GM19467 (cell line): ENCODE results near the gene MYBPH.

ENCODE experiments used
- ATAC-seq: cut with Tn5 transposase; IDR thresholded peaks from one replicate; pipeline ENCODE4 v1.9.1; 2021; ENCODE audit warnings: mild to moderate bottlenecking, moderate library complexity; ENCODE audit not compliant: unreplicated experiment

Gene MYBPH

DNA sequence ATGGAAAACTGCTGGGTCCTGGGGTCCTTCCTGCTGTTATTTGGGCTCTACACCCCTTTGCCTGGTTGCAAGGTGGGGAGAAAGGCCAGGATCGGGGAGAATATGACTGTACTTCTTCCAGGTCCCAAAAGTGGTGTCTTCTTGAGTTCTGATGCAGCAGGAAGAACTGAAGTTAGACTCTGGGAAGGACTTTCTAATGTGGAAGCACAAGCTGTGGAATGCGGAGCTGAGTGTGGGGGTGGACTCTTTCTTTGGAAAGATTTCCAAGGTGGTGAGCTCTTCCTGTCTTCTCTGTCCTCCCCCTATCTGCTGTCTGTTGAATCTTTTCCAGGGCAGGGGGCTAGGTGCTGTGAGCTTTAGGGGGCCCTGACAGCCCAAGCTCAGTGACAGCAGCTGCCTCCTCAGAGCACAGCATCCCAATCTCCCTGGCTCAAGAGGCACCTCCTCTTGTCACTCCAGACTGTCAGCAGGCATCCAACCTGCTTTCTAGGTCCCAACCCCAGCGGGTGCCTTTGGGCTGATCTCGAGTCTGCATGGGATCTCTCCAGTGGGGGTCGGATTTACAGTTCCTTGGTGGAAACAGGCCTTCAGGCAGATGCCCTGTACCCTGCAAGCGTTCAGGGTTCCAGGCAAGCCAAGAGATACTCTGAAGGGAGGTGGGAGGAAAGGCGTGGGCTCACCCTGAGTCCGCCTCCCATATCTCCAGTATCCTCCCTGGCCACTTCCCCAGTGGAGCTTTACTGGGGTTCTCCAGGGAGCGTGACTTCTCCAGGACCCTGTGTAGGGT lies 24.9 kb downstream of the MYBPH start:
- ATAC-seq = no peak

- ATAC-seq = no peak
These were observed 26.3 kb downstream of the MYBPH start for GRCh38 chr1:203149188-203149840.

DNA sequence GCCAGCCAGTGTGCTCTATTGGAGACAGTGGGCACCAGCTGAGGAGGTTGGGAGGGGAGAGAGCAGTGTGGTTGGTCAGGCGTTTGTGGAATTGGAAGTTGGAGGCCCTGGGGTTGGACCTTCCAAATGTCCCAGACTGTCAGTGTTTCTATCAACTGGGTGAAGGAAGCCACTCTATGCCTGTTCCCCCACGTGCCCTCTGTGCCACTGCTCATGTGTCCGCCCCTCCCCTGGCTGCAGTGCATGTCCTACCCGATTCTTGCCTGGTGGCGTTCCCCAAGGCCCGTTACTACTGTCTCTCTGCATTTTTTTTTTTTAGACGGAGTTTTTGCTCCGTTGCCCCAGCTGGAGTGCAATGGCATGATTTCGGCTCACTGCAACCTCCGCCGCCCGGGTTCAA lies 27.0 kb downstream of the MYBPH start:
- no peak for ATAC-seq

- no peak for ATAC-seq
These were observed 27.5 kb downstream of the MYBPH start for GRCh38 chr1:203148127-203148526.

DNA sequence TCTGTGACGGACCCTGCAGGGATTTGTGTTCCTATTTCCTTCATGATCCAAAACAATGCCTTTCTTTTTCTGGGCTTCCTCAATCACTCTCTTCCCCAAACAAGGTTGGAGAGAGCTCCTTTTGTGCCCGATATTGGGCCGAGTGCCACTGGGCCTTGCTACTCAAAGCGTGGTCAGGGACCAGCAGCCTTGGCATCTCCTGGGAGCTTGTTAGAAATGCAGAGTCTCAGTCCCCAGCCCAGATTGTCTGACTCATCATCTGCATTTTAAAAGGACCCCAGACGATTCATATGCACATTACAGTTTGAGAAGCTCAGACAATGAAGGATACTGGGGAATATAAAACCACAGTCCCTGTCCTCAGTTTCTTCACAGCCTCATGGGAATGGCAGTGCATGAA lies 28.2 kb downstream of the MYBPH start:
- ATAC-seq = no peak

DNA sequence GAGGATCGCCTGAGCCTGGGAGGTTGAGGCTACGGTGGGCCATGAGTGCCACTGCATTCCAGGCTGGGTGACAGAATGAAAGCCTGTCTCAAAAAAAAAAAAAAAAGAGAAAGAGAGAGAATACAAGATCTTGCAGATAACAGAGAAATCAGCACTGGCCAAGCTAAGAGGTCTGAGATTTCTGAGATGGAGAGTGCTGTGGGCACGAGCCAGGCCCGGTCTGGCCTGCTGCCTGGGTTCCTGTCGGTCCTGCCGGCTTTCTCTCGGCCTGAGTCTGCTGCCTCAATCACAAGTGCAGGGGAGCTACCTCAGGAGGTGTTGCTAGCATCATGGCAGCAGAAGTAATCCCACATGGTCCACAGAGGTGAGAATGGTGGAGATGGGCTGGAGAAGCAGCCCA lies 29.1 kb downstream of the MYBPH start:
- no peak for ATAC-seq

DNA sequence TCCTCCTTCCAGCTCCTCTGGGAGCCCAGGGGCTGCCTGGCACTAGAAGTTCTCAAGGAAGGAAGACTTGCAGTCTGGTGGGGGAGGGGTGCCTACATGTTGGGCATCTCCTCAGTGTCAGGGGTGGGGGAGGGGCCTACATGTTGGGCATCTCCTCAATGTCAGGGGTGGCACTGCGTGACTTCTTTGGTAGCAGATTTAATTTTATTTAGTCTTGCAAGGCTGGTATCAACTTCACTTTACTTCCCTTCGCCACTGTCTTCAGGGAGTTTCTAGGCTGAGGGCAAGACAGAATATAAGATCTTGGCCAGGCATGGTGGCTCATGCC lies 29.6 kb downstream of the MYBPH start:
- no peak for ATAC-seq

- no peak for ATAC-seq
These were observed 30.1 kb downstream of the MYBPH start for GRCh38 chr1:203145321-203146041.

DNA sequence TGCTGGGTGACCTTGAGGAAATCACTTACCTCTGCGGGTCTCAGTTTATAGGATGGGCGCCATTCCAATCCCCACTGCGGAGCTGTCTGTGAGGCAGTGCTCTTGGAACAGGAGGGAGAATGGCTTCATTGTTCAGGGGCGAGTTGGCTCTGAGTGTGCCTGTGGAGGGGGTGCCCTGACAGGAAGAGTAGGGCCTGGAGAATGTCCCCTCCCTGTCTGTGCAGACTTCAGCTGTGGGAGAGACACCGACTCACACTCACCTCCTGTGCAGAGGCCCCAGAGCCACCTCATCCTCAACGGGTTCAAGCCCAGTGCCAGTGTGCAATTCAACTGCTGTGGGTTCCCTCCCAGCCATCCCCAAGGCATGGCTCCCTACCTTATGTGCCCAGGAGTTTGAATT lies 31.0 kb downstream of the MYBPH start:
- no peak for ATAC-seq

GRCh38 chr1:203143641-203144040 lies 32.0 kb downstream of the MYBPH start:
- no peak for ATAC-seq

- no peak for ATAC-seq
These were observed 32.8 kb downstream of the MYBPH start for GRCh38 chr1:203142684-203143408.

- ATAC-seq = no peak
These were observed 33.5 kb downstream of the MYBPH start for GRCh38 chr1:203142124-203142523.

GRCh38 chr1:203140743-203141520 lies 34.7 kb downstream of the MYBPH start:
- ATAC-seq = no peak

DNA sequence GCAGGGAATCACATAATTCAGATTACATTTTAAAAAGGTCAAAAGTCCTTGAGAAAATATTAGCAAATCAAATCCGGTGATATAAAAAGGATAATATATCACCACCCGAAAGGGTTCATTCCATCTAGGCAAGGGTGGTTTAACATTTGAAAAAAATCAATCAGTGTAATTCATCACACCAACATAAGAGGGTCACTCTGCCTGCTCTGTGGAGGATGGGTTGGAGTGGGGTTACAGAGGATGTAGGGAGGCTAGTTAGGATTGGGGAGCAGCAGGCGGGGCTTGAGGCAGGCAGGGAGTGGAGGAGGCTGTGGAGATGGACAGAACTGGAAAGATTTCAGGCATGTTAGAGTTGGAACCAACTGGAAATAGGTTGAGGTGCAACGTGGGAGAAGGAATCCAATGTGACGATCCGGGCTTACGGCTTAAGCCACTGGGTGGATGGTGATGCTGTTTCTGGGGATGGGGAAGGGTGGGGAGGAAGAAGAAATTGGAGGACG lies 35.6 kb downstream of the MYBPH start:
- no peak for ATAC-seq

DNA sequence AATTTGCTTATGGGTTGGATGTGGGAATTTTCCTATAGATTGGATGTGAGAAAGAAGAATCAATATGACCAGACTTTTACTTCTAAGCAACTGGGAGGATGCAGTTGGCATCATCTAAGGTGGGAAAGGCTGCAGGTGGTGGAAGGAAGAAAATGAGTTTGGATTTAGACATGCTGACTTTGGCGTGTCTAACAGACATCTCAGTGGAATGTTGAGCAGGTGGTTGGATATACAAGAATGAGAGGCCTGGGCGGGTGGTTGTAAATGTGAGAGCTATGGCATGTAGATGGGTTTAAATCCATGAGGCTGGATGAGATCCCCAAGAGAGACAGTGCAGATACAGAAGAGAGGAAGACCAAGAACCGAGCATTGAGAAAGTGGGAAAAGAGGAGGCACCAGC lies 37.6 kb downstream of the MYBPH start:
- no peak for ATAC-seq

GRCh38 chr1:203137324-203137723 lies 38.3 kb downstream of the MYBPH start:
- ATAC-seq = no peak

DNA sequence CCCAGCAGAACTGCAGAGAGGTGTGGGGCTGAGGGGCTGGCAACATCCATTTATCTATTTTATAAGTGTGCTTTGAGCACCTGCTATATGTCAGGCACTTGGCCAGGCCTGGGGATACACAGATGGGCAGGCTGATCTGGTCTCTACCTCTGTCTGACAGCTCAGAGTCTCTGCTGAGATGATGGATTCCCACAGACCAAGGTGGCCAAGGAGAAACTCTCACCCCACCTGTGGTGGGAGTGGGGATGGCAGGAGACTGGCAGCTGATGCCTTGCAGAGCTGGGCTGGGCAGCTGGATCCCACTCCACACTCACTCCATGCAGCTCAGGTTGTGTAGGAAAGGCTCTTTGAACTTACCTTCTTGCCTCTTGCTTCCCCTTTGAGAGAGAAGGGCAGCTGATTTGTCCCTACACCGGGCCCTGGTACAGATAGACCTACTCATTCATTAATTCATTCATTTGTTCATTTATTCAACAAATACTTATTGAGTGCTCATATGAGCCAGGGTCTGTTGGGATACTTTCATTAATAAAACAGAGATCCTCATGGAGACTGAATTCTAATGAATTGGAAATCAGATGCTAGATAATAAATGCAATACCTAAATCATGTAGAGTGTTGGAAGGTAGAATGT lies 39.1 kb downstream of the MYBPH start:
- no peak for ATAC-seq

GRCh38 chr1:203135636-203136305 lies 39.9 kb downstream of the MYBPH start:
- no peak for ATAC-seq

- no peak for ATAC-seq
These were observed 41.5 kb downstream of the MYBPH start for GRCh38 chr1:203133970-203134725.
